SU-DHL-6 (cell line): ENCODE data around the gene TVP23A.

ENCODE experiments used
- H2AFZ ChIP-seq: fragments of 200-600 bp; sonication (generic); 2 replicates; pipeline ENCODE4 v1.6.1; 2014; ENCODE audit warnings: low read depth, mild to moderate bottlenecking, moderate library complexity, mixed read lengths, antibody characterized with exemption, low read length; ENCODE audit not compliant: severe bottlenecking
- H3F3A ChIP-seq: fragments of 200-600 bp; shearing (Covaris generic); 2 replicates; pipeline ENCODE4 v1.6.0; 2016; ENCODE audit warnings: antibody characterized with exemption, mild to moderate bottlenecking; ENCODE audit not compliant: insufficient read depth
- H3K27ac ChIP-seq: fragments of 200-600 bp; sonication (generic); 2 replicates; pipeline ENCODE4 v1.5.1; 2016; ENCODE audit warnings: low read depth, mild to moderate bottlenecking, low read length, moderate library complexity, mixed read lengths
- H3K27me3 ChIP-seq: fragments of 200-600 bp; sonication (generic), shearing (Covaris generic); 2 replicates; pipeline ENCODE4 v1.6.0; 2014; ENCODE audit warnings: mild to moderate bottlenecking, low read length
- H3K36me3 ChIP-seq: fragments of 200-600 bp; sonication (generic); 2 replicates; pipeline ENCODE4 v1.6.1; 2014; ENCODE audit warnings: mild to moderate bottlenecking, low read length, mixed read lengths
- H3K4me2 ChIP-seq: fragments of 300-600, 200-600 bp; shearing (Covaris generic), sonication (generic); 2 replicates; pipeline ENCODE4 v1.6.0; 2014; ENCODE audit warnings: low read length, low read depth, mild to moderate bottlenecking; ENCODE audit not compliant: poor library complexity, severe bottlenecking
- H3K4me3 ChIP-seq: fragments of 200-600 bp; sonication (generic); 2 replicates; pipeline ENCODE4 v1.5.1; 2014; ENCODE audit warnings: antibody characterized with exemption, low read length, mild to moderate bottlenecking, mixed read lengths; ENCODE audit not compliant: insufficient read depth, poor library complexity, severe bottlenecking
- H3K79me2 ChIP-seq: fragments of 200-600 bp; sonication (generic); 2 replicates; pipeline ENCODE4 v1.6.1; 2014; ENCODE audit warnings: mild to moderate bottlenecking, low read length, moderate library complexity; ENCODE audit not compliant: insufficient read depth
- H3K9ac ChIP-seq: fragments of 200-600 bp; sonication (generic); 2 replicates; pipeline ENCODE4 v1.7.0; 2014; ENCODE audit warnings: mild to moderate bottlenecking, low read length
- H3K9me2 ChIP-seq: fragments of 200-600 bp; sonication (generic); replicated peaks from 2 replicates; pipeline ENCODE4 v1.6.1; 2014; ENCODE audit warnings: low read length; ENCODE audit not compliant: insufficient read depth
- H3K9me3 ChIP-seq: fragments of 200-600 bp; sonication (generic); 2 replicates; pipeline ENCODE4 v1.6.1; 2014; ENCODE audit warnings: low read length, mixed read lengths; ENCODE audit not compliant: insufficient read depth
- H4K20me1 ChIP-seq: fragments of 200-600 bp; sonication (generic); 2 replicates; pipeline ENCODE4 v1.6.1; 2014; ENCODE audit warnings: low read depth, mild to moderate bottlenecking, antibody characterized with exemption, low read length, moderate library complexity, mixed read lengths
- EZH2phosphoT487 ChIP-seq: fragments of 200-600 bp; sonication (generic), shearing (Covaris generic); conservative IDR thresholded peaks from 2 replicates; pipeline ENCODE4 v1.6.1; 2018; ENCODE audit warnings: mild to moderate bottlenecking, antibody characterized with exemption, low read length, moderate library complexity, mixed read lengths
- TF ChIP-seq, protein P1 (sequence below): fragments of 200-600 bp; sonication (generic); IDR thresholded peaks from one replicate; pipeline ENCODE4 v1.5.1; 2017; ENCODE audit warnings: antibody characterized with exemption, mild to moderate bottlenecking, low read length, moderate library complexity; ENCODE audit not compliant: insufficient read depth, poor library complexity, severe bottlenecking

The TVP23A gene

DNA sequence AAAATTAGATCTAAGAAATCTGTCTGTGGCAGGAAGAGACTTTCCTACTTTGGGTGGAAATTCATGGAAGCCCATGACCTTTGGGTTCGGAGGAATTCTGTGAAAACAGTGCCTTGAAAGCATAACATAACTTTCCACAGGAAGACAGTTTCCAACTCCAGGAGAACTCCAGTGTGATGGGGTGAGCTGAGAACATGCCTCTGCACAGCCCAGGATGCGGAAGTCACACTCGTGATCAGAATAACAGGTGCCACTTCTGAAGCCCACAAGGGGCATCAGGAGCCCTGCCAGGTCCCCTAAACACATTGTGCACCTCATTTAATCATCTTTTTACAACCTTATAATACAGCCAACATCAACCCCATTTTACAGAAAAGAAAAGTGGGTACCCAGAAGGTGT lies 9.7 kb downstream of the TVP23A start:
- no peak overlapping the region for H3K9ac ChIP-seq
- no peak overlapping the region for H3K27ac ChIP-seq
- TF ChIP-seq, protein P1, sequence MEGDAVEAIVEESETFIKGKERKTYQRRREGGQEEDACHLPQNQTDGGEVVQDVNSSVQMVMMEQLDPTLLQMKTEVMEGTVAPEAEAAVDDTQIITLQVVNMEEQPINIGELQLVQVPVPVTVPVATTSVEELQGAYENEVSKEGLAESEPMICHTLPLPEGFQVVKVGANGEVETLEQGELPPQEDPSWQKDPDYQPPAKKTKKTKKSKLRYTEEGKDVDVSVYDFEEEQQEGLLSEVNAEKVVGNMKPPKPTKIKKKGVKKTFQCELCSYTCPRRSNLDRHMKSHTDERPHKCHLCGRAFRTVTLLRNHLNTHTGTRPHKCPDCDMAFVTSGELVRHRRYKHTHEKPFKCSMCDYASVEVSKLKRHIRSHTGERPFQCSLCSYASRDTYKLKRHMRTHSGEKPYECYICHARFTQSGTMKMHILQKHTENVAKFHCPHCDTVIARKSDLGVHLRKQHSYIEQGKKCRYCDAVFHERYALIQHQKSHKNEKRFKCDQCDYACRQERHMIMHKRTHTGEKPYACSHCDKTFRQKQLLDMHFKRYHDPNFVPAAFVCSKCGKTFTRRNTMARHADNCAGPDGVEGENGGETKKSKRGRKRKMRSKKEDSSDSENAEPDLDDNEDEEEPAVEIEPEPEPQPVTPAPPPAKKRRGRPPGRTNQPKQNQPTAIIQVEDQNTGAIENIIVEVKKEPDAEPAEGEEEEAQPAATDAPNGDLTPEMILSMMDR = no peak
- no peak for TF ChIP-seq EZH2phosphoT487
- H3K36me3 ChIP-seq = no peaks in the 10 kb centered on the region
- no peaks in the 10 kb centered on the region for H3K79me2 ChIP-seq
- H2AFZ ChIP-seq = no peak overlapping the region
- no peaks in the 10 kb centered on the region for H3K9me2 ChIP-seq
- H3F3A ChIP-seq = no peaks in the 10 kb centered on the region
- H4K20me1 ChIP-seq = no peaks in the 10 kb centered on the region
- no peaks in the 10 kb centered on the region for H3K27me3 ChIP-seq
- no peaks in the 10 kb centered on the region for H3K9me3 ChIP-seq
- no peak overlapping the region for H3K4me3 ChIP-seq
- no peak overlapping the region for H3K4me2 ChIP-seq

DNA sequence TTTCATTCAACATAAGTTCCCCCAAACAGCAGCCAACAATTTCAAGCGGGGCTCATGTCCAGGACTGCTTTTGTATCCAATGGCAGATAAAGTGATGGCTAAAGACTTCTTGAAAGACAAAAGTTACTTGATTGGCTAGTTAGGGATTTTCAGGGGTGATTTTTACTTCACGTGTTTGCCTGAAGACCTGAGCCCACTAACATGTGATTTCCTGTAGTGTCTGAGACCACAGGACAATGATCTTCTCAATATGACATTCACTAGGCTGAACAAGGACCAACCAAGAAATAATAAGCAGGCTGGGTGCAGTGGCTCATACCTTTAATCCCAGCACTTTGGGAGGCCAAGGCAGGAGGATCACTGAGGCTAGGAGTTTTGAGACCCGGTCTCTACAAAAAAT lies 10.4 kb downstream of the TVP23A start:
- Histone ChIP-seq H3K9ac (no peak overlapping the region), H3K9me3 (no peaks in the 10 kb centered on the region), H2AFZ (no peak overlapping the region), H3K4me2 (no peak overlapping the region), H3K4me3 (no peak overlapping the region), H4K20me1 (no peaks in the 10 kb centered on the region), H3K27ac (no peak overlapping the region), H3F3A (no peaks in the 10 kb centered on the region), H3K27me3 (no peaks in the 10 kb centered on the region), H3K9me2 (no peaks in the 10 kb centered on the region), H3K79me2 (no peaks in the 10 kb centered on the region), H3K36me3 (no peaks in the 10 kb centered on the region)
- no peak for TF ChIP-seq EZH2phosphoT487
- TF ChIP-seq, protein P1 = no peak

- H3F3A ChIP-seq = no peaks in the 10 kb centered on the region
- H3K9me2 ChIP-seq = no peaks in the 10 kb centered on the region
- H3K9ac ChIP-seq = no peak overlapping the region
- H3K36me3 ChIP-seq = no peaks in the 10 kb centered on the region
- H4K20me1 ChIP-seq = no peaks in the 10 kb centered on the region
- TF ChIP-seq, protein P1 = no peak
- no peak for TF ChIP-seq EZH2phosphoT487
- no peaks in the 10 kb centered on the region for H3K79me2 ChIP-seq
- no peaks in the 10 kb centered on the region for H3K27me3 ChIP-seq
- H3K27ac ChIP-seq = no peak overlapping the region
- no peak overlapping the region for H3K4me3 ChIP-seq
- no peaks in the 10 kb centered on the region for H3K9me3 ChIP-seq
- no peak overlapping the region for H3K4me2 ChIP-seq
- H2AFZ ChIP-seq = no peak overlapping the region
These were observed 11.9 kb downstream of the TVP23A start for GRCh38 chr16:10806698-10807097.

DNA sequence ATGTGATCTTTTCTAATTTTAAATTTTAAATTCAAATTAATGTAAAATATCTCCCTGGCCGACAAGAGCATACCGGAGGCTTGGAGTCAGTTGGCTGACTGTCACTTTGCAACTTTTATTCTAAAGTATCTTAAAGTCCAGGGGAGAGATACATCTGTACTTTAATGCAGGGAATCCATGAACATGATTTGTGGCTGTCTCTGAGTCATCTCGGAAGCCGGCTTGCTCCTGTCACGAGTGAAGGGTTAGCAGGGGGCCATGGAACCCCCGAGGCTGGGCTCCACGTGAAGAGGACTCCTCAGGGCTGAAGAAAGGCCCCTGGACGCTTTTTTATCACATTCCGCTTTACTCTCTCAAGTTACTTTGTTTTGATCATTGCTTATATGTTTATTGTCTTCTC lies 13.3 kb downstream of the TVP23A start:
- Histone ChIP-seq H2AFZ (no peak overlapping the region), H3K36me3 (no peaks in the 10 kb centered on the region), H3K27ac (no peak overlapping the region)

More for the DNA sequence above, 13.3 kb downstream of the TVP23A start:
- TF ChIP-seq EZH2phosphoT487 = no peak
- Histone ChIP-seq H3K4me3 (no peak overlapping the region), H3K9ac (no peak overlapping the region), H3K4me2 (no peak overlapping the region), H3K9me2 (no peaks in the 10 kb centered on the region), H3K9me3 (no peaks in the 10 kb centered on the region), H4K20me1 (no peaks in the 10 kb centered on the region), H3F3A (no peaks in the 10 kb centered on the region), H3K27me3 (no peaks in the 10 kb centered on the region), H3K79me2 (no peaks in the 10 kb centered on the region)
